NCI-H1105 treated with DMSO at 0.1 percent for 48 hours (cell line): ENCODE measurements around the gene FBN2.
"Not testable (repeated sequence)": the region's sequence is repeated elsewhere in the genome, so short reads cannot be mapped to it uniquely, and the experiment has no call there.

ENCODE experiments used
- DNase-seq: peaks from one replicate; lab custom pipeline; 2025; lab: John Stamatoyannopoulos, UW

The FBN2 gene

DNA sequence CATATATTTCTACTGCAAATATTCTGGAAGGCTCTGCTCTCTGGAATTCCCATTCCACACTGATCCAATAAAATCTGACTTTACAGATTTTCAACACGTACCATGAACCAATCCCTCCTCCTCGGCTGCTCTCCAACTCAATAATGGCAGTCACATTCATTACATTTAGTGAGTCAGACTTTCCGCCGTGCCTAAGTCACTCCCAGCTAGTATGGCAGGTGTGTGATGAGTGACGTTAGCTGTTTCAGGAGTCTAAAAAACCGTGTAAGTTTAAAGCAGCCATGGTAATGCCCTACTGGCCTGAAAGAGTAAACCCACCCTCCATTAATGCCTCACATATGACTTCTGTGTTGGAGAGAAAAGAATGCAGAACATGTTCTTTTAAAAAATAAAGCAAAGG, 3.3 kb downstream of the FBN2 start:
- DNase-seq, result no peak

DNA sequence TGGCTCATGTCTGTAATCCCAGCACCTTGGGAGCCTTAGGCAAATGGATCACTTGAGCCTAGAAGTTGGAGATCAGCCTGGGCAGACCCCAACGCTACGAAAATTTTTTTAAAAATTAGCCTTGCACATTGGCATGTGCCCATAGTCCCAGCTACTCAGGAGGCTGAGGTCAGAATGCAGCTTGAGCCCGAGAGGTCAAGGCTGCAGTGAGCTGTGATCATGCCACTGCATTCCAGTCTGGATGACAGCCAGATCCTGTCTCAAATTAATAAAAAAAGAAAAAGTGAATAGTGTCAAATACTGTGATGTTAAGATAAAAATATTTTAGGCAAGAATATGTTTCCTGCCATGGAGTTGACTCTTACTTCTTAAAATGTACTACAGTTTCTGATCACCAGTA, 5.3 kb downstream of the FBN2 start:
- DNase-seq, result no peak

DNA sequence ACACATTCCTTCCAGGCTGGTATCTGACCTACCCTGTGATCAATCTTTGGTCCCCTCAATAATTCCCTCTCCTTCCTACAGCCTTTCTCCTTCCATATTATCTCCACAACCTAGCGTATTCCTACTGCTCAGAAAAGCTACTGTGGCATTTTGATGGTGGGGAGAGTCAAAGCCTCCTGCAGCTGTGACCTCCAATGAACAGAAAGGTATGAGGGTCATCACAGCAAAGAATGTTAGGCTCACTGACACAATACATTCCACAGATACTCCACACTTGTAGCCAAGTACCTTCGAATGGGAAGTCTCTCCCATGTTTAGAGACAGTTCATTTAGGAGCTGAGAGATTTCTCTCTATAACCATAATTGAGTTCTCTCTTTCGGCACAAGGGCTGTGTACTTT, 5.9 kb downstream of the FBN2 start:
- no peak for DNase-seq

DNA sequence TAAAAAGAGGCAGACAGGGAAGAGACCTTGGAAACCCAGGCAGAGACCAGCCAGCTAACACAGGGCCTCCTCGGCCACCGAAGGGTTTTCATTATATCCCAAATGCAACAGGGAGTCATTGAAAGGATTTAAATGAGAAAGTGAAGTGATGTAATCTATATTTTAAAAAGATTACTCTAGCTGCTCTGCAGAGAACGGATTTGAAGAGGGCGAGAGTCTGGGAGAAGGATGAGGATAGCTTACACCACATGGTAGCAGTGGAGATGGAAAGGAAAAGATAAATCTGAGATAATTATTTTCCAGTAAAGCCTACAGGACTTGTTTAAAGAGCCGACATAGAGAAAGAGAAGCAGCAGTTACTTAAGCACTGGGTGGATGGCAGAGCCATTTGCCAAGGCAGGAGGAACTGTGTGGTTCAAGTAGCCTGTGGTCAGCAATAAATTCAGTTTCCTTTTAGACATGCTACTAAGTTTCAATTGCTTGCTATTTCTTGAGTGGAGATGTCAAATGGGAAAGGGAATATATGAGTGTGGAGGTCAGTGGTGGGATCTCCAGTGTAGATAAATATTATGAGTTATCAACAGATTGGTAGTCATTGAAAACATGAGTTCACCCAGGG, 9.3 kb downstream of the FBN2 start:
- DNase-seq, result no peak

DNA sequence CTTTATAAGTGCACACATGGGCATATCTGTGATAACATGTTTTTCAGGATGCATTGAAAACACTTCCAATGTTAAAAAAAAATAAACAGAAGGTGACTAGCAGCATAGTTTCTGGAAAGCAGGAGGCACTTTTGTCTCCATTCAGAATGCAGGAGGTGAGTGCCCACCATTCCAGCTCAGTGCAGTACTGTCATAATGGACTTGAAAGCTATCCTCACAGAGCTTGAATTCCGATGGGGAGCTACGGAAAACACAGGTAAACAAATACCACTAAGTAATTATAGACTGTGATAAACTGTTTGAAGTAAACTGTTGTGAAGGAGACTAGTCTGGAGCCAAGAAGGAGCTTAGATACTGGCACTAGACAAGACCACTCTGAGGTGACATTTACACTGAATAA, 9.9 kb downstream of the FBN2 start:
- no peak for DNase-seq

DNA sequence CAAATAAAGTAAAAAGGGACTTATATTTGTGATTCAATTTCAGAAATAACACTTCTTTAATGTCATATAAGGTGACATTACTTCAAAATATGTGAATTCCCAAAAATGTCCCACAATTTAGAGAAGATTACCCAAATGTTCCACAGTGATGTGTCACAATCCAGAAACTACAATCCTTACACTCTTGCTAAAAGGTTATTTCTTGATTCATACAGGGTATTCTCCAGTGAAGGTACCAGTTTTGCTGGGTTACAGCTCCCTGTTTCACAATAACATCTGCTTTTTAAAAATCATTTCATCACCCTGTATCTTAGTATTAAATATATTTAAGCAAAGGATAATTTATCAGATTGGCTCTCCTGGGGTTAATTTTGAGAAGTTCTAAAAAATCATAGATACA, 11.0 kb downstream of the FBN2 start:
- DNase-seq, result no peak

DNA sequence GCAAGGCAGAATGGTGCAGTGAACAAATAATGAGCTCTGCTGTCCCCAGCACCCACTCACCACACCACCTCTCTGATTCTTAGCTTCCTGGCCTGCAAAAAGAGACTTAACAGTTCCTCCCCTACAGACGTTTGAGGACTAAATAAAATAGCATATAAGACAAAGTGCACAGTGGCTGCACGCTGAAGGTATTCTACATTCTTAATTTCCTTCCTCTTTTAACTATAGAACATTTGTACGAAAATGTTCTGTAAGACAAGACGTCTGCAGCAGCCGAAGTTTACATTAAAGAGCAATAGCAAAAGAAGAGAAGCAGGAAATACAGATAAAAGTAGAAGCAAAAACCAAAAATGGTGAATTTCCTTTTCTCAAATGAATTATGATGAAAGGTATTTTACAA, 15.7 kb downstream of the FBN2 start:
- DNase-seq, result no peak

DNA sequence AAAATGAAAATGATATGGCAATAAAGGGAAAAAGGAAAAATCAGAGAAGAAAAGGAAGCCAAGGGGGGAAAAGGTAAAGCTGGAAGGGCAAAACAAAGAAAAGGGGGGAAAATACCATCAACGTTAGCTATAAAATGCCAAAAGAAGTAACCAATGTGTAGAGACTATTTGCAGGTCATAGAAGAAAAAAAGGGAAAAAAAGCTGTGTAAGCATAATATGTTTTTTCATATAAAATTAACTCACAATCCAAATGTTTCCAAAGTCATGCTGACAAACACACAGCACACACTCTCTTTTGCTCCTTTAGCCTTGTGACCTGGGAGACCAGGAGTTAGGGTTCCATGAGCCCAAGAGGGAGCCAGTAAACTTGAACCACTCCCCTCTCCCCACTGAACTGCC, 18.2 kb downstream of the FBN2 start:
- DNase-seq, result no peak

DNA sequence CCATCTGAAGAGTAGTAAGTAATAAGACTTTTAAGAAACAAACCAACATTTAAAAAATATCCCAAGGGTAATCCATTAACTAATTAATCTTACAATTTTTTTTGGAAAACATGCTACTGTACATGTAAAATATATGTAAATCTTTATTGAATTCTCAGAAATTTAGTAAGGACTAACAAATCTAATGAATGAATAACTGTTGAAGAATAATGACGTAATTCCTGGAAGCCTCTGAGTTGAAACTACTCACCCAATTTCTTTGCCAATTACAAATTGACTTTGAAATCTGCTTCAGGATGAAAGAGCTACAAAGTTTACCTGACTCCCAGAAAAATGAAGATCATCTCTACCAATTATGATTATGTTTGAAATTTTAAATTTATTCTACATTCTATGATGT, 21.1 kb downstream of the FBN2 start:
- DNase-seq, result no peak

DNA sequence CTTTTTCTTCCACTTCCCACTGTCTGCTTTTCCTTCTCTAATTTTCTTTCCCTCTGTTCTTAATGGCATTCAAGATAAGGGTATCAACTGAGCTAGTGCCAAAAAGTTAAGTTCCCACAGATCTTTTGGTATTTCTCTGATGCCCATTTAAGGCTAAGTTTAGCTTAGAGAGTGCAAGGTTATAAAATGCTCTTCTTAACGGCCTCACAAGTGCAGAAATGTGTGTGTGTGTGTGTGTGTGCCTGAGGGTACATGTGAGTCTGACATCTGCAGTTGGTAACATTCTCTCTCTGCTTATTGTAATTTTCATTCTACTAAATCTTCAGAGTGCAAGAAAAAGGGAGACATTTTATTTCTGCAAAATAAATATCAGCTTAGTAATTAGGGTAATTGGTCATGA, 24.2 kb downstream of the FBN2 start:
- DNase-seq, result no peak

DNA sequence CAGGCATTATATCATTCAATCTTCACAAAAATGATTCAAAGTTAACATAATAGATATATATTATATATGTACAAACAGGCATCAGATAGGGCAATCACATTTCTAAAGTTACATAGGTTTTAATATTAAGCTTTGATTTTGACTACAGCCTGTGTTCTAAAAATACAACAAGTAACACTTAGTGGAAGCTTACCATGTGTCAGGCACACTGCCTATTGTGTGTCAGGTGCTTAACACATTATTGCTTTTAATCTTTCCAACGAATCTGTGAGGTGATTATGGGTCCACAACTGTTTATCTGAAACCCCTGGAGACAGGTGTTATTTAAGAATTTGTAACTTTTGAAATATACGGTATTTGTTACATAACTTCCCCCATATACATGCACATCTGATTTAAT, 25.2 kb downstream of the FBN2 start:
- no peak for DNase-seq

DNA sequence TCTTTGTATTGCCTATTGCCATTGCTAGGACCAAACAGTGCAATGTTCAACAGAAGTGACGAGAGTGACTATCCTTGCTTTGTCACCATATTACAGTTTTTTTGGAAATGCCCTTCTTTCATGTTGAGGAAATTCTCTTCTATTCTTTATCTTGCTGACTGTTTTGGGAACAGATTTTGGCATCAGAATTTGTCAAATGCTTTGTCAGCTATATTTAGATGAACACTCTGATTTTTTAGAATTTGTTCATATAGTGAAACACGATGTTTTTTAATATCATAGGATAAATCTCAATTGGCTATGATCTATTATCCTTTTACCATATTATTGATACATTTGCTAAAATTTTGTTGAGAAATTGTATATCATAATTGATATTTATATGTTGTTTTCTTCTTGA, 31.4 kb downstream of the FBN2 start:
- DNase-seq, result no peak

DNA sequence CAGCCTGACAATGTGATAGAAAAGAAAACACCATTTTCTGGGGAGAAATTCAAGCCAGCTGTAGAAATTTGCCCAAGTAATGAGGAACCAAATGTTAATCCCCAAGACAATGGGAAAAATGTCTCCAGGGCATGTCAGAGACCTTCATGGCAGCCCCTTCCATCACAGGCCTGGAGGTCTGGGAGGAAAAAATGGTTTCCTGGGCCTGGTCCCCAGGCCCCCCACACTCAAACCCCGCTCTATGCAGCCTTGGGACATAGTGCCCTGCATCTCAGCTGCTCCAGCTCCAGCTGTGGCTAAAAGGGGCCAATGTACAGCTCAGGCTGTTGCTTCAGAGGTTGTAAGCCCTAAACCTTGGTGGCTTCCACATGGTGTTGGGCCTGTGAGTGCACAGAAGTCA, 34.3 kb downstream of the FBN2 start:
- not testable (repeated sequence) for DNase-seq

DNA sequence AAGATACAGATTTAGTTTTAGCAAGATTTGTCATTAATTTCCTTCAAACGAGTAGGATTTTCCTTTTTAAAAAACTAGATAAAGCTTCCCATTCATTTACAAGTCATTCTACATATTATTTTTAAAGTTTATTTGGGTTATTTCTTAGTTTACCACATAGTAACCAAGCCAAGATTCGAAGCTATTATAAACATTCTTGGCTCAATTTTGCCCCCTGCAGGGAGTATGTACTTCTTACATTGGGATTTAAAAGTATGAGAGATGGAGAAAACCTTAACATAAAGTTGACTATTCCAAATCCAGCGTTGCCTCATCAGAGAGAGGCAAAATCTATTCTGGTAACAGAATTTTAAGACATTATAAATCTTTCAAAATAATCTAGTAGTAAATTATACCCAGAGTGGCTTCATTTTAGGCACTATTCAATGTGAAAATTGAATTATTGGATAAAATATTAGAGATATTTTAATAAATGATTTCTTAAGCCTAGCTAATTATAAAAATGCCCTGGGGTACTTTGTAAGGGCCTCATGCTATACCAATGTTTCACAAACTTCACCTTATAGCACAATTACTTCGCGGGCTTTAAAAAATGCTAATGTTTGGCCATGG, 39.1 kb downstream of the FBN2 start:
- peak; percentile 29 for DNase-seq

DNA sequence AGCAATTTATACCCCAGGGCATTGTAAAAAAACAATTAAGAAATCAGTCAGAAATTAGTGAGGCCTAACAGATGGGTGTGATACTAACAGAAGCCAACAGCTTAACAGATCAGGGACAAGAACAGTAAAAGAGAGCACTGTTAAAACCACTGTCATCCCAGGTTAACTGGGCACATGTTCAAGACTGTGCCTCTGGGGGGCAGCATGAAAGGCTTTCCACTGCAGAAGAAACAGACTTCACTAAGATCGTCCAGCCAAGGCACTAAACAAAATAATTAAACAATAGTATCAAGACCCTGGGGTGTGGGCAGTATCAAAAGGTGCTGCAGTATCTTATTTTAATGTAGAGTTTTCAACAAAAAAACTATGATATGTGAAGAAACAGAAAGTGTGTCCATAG, 43.5 kb downstream of the FBN2 start:
- no peak for DNase-seq

DNA sequence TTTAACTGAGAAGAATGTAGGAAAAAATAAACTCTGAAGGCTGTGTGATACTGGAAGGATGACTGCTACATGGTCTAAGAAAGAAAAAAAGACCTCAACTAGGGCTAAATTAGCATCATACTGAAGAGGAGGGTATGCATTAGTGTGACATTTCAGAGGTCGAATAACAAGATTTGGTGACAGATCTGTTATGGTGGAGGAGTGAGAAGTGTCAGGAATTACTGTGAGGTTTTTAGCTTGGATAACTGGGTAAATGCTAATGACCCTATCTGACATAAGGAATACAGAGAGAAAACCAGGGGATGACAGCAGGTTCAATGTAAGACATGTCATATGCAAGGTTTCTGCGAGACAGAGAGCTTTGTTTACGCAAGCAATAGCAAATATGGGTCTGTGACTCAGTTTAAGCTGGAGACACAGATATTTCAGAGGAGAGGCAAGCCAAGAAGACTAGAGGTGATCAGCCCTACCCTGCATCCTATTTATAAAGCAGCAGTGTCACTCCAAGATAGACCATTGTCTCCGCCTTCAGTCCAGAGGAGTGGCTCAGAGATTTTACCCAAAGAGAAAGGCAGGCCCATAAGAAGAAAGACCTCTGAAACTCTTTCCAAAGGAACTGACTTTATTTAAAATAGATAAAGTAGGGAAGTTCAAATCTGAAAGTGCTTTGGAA, 44.3 kb downstream of the FBN2 start:
- DNase-seq, result no peak

DNA sequence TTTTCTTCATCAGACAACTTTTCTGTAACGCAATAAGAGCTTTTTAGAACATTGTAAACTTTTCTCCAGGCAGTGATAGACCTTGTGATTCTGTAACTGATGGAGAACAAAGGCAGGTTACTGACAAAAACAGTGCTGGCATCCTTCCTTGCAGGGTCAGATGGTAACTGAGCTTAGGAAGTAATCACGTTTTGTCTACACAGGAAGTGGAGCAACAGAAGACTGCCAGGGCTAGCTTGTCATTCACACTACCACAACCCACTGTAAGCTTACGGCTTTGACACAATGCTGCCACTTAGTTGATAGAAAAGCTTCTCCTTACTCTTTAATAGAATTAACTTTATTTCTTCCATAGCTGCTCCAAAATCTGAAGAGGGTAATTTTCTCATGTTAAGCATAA, 46.8 kb downstream of the FBN2 start:
- DNase-seq, result no peak

DNA sequence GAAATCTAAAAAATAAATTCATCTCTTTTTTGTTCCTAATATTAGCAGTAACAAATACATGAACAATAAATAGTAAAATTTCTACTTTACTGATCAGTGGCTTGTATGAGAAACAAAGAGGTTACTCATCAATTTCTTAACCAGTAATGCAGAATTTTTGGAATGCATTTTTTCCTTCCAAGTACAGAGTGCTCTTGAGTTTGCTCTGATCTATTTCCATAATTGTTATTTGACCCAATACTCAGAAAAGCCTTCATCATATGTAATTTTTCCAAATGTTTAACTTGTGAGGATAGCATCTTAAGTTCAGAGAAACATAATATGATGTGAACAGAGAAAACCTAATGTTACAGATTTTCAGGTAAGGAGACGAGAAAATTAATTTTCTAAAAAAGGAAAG, 47.3 kb downstream of the FBN2 start:
- DNase-seq, result no peak

DNA sequence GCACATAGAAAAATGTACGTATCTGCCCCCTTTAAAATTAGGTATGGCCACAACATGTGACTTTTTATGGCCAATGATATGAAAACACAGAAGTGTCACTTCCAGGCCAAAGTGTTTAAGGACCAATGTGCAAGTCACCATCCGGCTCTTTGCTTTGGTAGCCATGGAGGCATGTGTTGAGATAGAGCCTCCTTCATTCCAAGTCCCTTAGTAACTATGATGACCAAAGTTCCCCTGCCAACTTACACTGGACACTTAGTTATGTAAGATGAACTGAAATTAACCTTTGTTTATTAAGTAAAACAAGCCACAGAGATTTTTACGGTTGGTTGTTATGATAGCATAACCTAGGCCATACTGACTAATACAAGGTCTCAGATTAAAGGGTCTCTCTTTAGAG, 51.0 kb downstream of the FBN2 start:
- no peak for DNase-seq

DNA sequence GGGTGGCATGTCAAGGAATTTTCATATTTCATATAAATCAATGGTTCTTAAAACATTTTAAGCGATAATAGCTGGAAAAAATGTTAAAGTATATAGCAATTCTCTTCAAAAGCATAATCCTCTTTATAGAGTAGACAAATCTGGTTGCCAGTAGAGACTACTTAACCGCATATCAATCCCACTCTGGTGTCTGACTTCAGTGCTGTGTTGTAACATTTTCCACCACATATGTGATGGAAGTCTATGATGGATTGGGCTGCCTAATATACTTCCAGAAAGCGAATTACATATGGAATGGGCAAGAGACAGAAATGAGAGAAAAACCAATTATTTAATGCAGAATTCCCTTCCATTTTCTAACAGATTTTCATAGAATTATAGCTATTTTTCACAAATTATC, 54.3 kb downstream of the FBN2 start:
- no peak for DNase-seq

DNA sequence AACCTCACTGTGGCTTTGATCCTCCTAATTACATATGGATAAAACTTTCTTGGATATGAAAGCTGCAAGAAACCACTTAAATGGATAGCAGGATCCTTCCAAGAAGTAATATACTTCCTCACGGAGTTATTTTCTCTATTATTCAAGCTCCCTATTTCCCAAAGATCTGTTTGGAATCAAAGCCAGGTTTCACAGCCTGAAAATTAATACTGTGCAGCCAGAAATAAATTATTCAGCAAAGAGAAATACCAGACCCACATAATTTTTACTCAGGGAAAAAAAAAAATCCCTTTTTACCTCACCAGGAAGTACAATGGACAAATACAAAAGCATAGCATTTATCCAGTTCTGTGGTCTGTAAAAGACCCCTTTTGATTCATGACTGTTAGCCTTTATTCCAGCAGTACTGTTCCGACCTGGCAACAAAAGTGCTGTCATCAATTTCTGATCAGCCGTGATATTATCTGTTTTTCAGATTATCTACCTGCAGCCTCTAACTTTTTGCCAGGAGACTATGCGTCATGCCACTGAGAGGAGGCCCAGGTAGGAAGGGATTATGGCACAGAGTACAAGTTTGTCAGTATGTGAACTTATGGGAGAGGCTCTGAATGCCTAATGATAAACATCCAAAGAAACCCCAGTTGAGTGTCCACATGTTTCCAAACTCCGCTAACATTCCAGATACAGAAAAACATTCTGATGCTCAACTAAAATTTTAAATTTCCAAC, 57.0 kb downstream of the FBN2 start:
- DNase-seq, result no peak

DNA sequence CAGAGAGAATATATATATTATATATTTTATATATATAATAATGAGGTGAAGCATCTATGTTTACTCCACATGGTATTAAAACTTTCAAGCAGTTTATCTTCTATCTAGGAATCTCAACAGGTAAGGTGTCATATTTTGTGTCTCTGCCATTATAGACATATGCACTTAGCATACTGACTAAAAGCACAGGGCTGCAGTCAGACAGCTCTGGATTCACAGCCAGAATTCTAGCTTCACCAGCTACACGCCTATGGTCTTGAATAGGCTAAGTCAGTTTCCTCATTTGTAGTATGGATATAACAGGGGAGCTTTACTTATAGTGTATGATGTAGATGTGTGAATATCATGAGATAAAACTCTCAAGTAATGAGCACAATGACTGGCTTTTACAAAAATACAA, 57.9 kb downstream of the FBN2 start:
- no peak for DNase-seq
